ENCODE data around the gene NCOR1.

The NCOR1 gene

DNA sequence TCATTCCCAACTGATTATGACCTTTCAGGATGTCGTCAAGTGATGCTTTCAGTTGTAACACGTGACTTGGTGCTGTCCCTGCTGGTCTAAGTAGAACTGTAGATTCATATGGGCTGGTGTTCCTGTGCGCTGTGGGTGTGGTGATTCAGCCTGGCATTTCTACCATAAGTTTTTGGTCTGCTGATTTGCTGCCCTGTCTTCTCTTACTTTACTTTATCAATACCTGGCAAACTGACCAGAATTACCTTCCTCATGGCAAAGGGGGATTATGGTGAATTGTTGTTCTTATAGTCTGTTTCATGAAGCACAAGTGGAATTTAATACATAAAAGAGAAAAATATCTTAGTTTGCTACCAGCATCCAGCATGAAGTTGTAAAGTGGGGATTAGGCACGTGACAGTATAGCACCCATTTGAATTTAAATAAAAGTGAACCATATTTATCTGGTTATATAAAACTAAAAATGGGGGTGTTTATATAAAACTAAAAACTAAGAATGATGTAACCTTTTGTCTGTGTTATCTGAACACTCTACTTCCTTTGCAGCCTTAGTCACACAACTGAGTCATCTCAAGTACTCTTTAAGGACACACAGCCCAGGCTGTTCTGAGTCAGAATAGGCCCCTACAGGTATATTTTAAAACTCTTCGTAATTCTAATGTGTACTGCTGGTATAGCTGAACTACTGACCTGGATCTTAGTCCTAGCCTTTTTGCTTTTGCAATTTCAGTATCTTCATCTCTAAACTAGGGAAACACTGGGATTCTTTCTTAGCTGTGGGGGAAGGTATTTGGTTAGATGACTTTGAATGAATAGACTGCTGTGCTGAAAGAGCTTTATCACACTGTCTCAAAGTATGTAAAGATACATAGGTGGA, 187.4 kb downstream of the NCOR1 start:
- DNase-seq (ENCODE audit: low read depth in 2 of 2), result peak in 1 of 2 donors; percentile 12

DNA sequence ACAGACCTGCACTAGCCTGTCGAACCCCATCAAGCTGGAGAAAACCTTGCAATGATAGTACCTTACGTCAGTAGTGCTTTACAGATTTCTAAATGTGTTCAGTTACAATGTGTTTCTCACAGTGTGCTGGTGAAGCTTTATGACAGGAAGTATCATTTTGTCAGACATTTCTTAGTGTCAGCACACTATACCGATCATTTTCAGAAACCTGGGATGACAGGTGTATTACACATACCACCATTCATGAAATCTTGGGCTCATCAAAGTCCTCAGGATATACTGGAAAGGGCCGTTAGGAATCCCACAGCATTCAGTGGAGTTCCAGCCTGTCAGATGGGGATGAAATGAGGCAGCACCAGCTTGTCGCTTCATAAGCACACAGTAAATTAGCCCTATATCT, 188.4 kb downstream of the NCOR1 start:
- no peak for DNase-seq (ENCODE audit: low read depth in 2 of 2)

DNA sequence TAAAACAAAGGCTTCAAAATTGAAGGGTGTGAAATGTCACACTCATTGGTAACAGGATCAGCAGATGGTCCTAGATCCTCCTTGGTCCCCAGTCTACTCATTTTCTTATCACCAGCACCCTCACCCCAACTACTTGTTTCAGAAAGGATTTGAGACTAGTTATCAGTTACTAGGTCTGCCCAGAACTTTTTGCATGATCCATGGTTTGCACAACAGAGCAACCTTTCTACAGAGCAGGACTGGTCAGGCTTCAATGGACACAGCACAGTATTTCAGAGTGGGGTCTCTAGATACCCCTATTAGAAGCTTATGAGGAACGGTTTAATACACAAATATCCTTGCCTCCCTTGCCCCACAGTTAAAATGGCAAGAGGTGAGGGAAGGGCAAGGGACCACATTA, 190.1 kb downstream of the NCOR1 start:
- no peak for DNase-seq (ENCODE audit: low read depth in 2 of 2)

DNA sequence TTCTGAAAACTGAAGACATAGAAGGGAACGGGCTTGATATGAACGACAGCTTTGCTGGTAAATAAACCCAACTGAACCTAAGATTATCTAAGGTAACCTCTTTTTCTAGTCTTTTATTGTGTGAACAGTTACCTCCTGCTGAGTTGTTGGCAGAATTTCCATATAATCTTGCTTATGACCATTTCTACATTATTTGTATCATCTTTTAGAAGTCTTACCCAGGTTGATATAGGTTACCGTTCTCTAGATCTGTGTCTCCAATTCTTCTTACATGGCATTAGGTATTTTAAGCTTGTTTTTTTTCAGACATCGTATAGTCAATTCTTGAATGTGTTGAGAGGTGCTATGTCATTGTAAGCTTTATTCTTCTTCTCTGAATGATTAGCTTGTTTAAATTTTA, 191.5 kb downstream of the NCOR1 start:
- no peak for DNase-seq (ENCODE audit: low read depth in 2 of 2)

DNA sequence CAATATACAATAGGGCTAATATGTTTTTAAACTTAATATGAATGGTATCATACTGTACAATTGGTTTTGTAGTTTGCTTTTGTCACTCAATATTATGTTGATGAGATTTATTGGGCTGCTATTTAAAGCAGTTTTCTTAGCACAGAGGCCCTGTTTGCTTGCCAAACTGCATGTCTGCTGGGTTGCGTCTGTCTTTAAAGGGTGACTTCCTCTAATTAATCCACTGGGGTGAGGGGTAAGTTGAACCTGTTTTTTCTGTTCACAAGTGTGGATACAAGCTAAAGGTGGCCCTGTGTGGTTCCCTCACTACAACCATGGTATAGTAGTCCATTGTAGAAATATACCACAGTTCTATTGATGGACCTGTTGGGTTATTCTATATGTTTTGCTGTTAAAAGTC, 196.0 kb downstream of the NCOR1 start:
- no peak for DNase-seq (ENCODE audit: low read depth in 2 of 2)

DNA sequence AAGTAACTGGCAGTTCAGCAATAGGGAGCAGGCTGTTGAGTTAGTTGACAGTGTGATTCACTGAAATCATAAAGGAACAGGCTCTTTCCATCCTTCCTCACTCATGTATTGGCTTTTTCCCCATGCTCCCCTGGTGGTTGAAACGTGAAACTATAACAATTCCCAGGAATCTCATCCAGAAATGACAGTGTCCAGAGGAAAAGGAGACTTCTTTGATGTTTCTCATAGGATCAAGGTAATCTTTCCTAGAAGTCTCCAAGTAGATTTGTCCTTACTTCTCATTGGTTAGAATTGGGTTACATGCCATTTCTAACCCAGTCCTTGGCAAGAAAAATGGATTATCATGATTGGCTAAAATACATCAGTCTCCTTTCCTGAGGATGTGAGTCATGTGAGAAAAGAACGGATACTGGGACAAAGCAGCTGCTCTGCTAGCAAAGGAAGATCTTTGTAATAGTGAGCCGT, 201.4 kb downstream of the NCOR1 start:
- DNase-seq (ENCODE audit: low read depth in 2 of 2), result no peak

DNA sequence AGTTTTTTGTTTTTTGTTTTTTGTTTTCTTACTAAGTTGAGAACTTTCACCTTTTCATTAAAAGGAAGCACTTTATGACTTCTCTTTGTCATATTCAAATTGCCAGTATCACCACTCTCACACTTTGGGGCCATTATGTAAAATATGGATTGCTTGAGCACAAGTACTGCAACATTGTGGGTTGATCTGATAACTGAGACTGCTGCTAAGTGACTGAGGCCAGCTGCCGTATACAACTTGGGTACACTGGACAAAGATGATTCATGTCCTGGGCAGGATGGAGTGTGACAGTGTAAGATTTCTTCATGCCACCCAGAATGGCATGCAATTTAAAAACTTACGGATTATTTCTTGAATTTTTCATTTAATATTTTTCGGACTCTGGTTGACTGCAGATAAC, 207.9 kb downstream of the NCOR1 start:
- DNase-seq (ENCODE audit: low read depth in 2 of 2), result no peak

DNA sequence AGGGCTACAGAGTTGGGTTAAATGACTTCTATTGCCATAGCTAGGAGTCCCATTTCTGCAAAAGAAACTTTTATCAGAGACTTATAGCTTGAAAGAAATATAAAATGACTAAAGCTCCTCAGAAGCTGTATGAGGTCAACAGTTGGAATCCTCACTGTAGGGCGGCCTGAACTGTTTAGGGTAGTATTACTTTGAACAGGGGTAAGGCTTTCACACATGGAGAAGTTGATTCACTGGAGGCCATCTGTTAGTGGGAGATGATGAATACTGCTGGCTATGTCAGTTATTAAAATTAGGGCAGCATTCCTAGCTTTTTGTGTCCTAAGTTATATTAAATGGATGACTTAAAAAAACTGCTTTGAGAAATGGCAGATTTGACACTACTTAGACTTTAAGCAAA, 209.7 kb downstream of the NCOR1 start:
- DNase-seq (ENCODE audit: low read depth in 2 of 2), result no peak

DNA sequence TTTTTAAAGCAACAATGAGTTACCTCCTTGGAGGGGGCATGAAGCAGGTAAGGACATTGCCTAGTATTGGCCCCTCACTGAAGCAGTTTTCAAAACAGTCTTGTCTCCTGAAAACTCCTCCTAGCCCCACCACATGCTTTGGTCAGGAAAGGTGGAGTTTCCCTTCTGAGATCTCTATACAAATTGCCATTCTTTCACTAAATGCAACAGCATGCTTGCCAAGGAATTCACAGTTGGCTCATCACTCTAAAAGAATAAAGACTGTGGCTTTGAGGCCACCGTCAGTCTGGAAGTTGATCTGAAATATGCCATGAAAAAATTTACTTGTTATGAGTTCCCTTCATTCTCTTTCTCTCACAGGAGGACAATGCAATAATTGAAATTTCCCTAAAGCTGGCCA, 211.5 kb downstream of the NCOR1 start:
- no peak for DNase-seq (ENCODE audit: low read depth in 2 of 2)

DNA sequence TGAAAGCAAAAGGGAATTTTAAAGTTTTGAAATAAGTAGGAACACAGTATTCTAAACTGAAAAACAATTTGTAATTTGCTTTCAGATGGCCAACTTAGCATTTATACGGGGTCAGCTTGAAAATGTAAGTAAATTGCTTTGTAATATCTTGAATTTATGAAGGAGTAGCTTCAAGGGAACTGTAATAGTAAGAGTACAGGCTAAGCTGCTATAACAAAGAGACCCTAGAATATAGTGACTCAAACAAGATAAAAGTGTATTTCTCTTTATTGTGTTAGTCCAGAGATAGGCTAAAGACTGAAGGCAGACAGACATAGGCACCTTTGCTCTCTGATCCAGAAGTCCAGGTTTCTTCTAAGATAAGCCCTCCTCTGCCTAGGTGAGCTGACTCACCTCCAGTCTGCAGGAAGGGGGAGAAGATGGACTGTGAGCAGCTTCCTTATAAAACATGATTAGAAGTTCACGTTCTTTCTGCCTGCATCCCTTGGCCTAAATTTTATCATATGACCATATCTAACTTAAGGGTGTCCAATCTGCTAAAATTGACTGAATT, 212.6 kb downstream of the NCOR1 start:
- no peak for DNase-seq (ENCODE audit: low read depth in 2 of 2)

DNA sequence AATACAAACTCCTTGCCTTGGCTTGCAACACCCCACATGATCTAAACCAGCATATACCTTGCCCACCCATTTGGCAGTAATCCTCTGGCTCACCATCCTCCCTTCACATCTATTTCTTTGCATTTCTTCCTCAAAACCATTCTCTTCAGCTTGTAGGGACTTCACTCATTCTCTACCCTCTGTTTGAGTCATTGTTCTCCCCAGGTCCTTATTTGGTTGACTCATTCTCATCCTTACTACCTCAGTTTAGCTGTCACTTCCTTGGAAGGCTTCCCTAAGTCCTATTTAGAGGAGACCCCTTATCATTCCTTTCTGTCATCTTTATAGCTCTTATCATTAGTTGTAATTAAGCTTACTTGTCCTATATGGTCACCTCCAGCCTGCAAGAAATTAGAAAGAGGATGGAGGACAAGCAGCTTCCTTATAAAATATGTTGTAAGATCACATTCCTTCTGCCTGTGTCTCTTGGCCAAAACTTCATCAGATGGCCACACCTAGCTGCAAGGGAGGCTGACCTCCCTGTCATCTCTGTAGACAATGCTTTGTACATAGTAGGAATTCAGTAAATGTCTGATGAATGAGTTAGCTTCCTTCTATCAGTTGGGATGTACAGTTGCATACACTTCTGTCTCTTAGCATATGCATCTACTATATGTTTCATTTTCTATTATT, 214.0 kb downstream of the NCOR1 start:
- no peak for DNase-seq (ENCODE audit: low read depth in 2 of 2)

DNA sequence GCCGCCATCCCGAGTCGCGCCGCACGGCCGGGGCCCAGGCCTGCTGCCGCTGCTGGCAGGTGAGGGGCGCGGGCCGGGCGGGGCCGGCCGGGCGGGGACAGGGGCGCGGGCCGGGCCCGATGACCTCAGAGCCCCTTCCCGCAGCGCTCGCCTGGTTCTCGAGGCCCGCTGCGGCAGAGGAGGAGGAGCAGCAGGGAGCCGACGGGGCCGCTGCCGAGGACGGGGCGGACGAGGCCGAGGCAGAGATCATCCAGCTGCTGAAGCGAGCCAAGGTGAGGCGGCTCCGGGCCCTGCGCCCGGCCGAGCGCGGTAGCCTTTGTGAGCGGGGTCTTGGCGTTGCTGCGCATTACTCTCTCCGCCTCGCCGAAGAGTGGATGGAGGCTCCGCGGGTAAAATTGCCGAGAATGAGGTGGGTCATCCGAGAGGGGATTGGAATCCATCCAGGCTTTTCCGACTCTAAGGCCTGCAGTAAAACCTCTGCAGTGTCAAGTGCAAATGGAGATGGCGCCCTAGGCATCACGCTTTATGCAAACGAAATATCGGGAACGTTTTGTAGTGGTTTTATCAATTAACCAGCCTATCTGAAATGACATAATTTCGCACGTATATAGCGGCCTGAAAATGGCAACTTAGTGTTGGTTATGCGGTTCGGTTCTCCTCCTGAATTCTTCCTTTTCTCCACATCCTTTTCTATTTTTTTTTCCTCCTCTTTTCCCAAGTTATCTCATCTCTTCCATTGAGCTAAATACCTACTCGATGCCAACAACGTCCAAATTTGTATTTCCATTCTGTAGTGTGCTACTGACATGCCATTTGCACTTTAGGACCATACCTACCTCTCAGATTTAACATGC, 215.1 kb downstream of the NCOR1 start:
- DNase-seq (ENCODE audit: low read depth in 2 of 2), result peak in 1 of 2 donors; percentile 8

DNA sequence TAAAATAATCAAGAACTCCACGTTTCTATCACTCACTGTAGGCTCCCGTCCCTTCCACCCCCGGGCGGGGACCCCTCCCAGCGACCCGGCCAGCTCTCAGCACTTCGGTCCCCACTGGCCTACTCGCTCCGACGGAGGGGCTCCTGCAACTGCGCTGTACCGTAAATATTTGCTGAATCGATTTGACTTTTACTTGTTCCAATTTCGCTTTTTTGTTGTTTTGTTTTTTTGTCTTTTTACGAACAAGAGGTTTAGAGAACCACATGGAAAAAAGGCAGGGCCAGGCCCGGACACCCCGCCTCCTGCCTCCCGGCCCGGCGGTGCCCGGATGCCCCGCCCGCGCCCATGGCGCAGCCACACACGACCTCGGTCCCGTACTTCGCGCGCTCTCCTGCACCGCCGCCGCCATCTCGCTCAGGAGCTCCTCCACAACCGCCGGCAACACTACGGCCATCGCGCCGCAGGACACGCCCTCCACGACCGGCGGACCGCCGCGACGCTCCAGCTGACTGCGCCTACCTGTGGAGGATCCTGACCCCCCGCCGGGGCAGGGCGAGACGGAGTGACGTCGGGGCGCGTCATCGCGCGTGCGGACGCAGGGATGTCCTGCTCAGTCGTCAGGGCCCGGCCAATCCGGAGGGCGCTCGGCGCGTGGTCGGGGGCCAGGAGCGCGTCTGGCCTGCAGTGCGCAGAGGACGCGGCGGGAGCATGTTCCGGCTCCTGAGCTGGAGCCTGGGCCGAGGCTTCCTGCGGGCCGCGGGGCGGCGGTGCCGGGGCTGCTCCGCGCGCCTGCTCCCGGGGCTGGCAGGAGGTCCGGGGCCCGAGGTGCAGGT, 216.0 kb downstream of the NCOR1 start, which contains the start of the genes TTC19 and ZSWIM7:
Gene TTC19, plus strand, starts transcription at position 684 of the 833 bp plus-strand sequence. Its CDS starts 25 bp downstream, at position 709.
Gene ZSWIM7, minus strand, starts transcription at position 564 of the 833 bp plus-strand sequence. Its CDS starts 110 bp downstream, at position 454.
- peak; percentile 83 to 84 for DNase-seq (ENCODE audit: low read depth in 2 of 2)

DNA sequence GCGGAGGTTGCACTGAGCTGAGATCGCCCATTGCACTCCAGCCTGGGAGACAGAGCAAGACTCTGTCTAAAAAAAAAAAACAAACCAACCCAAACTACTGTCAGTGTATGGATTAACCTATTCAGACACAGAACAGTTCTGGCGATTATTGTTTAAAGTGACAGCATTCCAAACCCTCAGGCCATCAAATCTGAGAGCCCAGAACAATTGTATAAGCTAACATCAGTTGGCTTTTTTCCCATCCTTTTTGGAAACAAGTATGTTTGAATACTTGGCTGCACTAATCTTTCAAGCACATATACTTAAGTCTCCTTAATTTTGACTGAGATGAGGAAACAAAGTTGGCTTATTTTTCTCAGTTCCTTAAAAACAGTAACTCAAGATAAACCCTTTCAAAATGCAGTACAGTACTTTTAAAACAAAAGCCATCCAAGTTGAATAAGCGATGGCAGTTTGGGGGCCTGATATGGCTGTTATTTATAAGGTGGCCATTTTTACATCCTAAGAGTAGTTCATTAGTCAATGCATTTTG, 217.2 kb downstream of the NCOR1 start:
- DNase-seq (ENCODE audit: low read depth in 2 of 2), result no peak

DNA sequence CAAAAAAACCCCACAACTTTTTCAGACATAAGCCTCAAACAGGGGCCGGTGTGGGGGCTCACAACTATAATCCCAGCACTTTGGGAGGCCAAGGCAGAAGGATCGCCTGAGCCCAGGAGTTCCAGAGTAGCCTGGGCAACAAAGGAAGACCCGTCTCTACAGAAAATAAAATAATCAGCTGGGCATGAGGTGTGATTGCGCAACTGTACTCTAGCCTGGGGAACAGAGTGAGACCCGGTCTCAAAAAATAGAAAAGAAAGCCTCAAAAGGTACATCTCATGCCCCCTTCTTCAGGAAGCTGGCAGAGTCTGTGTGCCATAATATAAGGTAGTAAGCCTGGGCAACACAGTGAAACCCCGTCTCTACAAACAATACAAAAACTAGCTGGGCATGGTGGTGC, 219.0 kb downstream of the NCOR1 start:
- no peak for DNase-seq (ENCODE audit: low read depth in 2 of 2)

DNA sequence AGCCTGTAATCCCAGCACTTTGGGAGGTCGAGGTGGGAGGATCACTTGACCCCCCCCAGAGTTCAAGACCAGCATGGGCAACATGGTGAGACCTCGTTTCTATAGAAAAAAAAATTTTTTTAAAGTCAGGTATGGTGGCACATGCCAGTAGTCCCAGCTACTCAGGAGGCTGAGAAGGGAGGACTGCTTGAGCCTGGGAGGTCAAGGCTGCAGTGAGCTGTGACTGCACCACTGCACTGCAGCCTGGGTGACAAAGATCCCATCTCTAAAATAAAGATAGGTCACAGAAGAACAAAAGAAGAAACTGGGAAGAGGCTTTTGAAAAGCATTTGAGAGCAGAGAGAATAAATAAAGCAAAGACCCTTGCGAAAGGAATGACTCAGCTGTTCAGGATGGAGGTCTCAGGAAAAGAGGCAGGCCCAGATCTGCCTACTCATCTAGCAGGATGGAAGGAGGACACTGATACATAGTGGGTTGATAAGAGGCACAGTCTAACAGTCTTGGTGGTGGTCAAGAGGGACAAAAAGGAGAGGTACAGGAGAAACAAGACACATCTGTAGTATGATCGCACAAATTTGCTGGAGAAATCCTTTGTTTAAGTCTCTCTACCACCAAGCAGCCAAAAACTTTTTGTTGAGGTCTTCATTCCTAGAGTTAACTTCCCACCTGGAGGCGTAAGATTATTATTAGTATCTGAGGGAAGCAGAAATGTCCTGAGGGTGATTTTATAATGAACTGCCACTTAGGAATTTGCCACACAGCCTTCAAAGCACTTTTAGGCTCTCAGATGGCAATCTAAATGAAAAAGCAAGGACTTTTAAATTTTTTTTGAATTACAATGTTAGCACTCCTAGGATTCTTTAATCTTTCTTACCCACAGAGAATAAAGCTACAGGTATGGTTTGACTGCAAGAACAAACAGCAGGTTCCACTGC, 233.4 kb downstream of the NCOR1 start:
- DNase-seq (ENCODE audit: low read depth in 2 of 2), result no peak

DNA sequence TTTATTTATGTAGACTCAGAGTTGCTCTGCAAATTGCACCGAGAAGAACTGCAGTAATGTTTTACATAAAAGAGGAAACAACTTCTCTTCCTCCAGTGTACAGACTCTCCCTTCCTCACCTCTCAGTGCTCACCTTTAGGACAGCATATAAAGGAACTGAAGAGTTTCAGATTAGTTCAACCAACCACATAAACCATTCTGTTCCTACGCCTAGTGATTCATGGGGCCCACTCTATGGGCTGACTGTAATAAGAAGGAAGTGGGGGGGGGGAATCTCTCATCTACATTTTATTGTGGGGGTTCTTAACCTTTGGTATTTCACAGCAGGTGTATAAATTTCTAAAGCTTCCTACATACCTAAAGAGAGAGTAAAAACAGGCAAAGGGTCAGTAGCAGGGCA, 234.1 kb downstream of the NCOR1 start:
- DNase-seq (ENCODE audit: low read depth in 2 of 2), result no peak
